GM18951 (cell line): ENCODE measurements around the gene GUCY2F.

Experiments
- POLR2A ChIP-seq: IDR thresholded peaks from 4 replicates; pipeline ENCODE4 v1.6.1; 2011; ENCODE audit warnings: mild to moderate bottlenecking; ENCODE audit not compliant: insufficient read length, insufficient read depth; ENCODE audit errors: extremely low read depth
- in situ Hi-C: fragments of 300-500 bp; cut with MboI; formaldehyde crosslinking; loops from one replicate; pipeline ENCODE4 v1.12.0; 2022; ENCODE audit warnings: low sequenced_read_pairs, mixed read lengths, inconsistent platforms; ENCODE audit not compliant: unreplicated experiment

Gene GUCY2F

DNA sequence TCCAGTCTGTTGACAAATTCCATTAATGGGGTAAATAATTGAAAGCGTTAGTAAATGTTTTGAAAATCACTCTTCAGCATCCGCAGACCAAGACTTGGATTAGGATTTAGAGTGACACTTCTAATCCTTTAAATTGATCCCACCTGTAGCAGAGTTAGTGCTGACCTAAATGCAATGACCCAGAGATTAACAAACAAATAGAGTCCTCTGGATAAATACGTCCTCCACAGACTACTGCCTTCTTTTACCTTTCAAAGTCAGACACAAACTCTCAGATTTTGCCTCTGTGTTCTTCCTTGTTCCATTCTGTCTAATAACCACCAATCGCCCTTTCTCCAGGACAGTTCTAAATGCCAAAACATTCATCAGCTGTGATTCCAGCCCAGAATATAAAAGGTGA is at the start of gene GUCY2F:
Gene GUCY2F (minus strand): TSS at position 101 of the 400 bp plus-strand sequence. CDS start 6,150 bp downstream, outside the sequence.
- in situ Hi-C loops: no loop called here

DNA sequence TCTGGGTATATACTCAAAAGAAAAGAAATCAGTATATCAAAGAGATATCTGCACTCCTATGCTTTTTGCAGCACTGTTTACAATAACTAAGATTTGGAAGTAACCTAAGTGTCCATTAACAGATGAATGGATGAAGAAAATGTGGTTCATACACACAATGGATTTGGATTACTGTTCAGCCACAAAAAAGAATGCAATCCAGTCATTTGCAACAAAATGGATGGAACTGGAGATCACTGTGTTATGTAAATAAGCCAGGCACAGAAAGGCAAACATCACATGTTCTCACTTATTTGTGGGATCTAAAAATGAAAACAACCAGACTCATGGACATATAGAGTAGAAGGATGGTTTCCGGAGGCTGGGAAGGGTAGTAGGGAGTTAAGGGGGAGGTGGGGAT is 37.1 kb upstream of the GUCY2F start:
- TF ChIP-seq POLR2A: no peak

More for the DNA sequence above, at the start of gene GUCY2F:
- no peak for TF ChIP-seq POLR2A

DNA sequence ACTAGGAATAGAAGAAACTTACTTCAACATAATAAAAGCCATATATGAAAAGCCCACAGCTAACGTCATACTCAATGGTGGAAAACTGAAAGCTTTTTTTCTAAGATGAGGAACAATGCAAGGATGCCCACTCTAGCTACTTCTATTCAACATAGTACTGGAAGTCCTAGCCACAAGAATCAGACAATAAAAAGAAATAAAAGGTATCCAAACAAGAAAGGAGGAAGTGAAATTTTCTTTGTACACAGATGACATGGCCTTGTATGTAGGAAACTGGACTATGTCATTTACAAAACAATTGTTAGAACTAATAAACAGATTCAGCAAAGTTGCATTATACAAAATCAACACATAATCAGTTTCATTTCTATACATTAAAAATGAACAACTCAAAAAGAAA is 29.2 kb upstream of the GUCY2F start:
- TF ChIP-seq POLR2A: no peak
- in situ Hi-C loops: no loop called here

More for the DNA sequence above, 37.1 kb upstream of the GUCY2F start:
- in situ Hi-C loops: no loop called here

DNA sequence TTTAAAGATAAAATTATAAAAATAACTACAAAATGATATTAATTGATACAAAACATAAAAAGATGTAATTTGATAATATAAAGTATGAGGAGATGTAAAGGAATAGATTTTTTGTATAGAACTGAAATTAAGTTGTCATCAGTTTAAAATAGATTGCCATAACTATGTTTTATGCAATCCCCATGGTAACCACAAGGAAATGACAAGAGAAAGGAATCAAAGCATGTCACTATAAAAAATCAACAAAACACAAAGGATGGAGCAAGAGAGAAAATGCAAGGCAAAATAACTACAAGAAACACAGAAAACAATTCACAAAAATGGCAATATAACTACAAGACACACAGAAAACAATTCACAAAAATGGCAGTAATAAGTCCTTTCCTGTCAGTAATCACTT is 27.0 kb upstream of the GUCY2F start:
- no peak for TF ChIP-seq POLR2A
- in situ Hi-C loops: no loop called here

DNA sequence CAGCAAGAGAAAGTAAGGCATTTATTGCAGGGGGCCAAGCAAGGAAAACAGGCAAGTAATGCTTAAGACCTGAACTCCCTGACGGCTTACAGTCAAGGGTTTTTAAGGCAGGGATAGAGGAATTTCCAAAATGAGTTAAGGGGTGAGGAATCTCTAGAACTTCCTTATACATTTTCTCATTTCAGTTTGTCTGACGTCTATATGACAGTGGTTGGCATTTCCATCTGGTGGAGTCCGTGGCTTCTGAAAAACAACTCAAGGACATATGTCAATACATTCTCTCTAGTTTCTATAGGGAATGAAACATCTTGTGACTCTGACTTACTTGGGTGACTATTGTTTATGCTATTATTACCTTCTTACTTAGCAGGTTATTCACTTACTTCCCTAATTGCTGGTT is 19.3 kb upstream of the GUCY2F start:
- no peak for TF ChIP-seq POLR2A
- in situ Hi-C loops: no loop called here

DNA sequence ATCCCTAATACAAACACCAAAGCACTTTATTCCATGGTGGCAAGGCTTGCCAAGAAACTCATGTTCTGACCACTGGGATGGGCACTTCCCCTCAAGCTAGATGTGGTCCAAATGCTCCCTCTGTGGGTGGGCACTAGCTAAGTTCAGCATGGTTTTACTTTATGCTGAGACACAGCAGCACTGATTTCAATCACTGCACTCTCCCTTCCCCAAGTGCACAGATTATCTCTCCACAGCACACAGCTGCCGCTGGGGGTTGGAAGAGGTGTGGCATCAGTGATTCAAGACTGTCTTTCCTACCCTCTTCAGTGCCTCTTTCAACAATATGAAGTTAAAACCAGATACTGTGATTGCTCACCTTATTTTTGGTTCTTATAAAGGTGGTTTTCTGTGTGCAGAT is 16.5 kb upstream of the GUCY2F start:
- in situ Hi-C loops: loop anchor here (10.0 kb wide), 1 partner anchor 386 kb away; no protein-coding TSS in a partner anchor
- no peak for TF ChIP-seq POLR2A

DNA sequence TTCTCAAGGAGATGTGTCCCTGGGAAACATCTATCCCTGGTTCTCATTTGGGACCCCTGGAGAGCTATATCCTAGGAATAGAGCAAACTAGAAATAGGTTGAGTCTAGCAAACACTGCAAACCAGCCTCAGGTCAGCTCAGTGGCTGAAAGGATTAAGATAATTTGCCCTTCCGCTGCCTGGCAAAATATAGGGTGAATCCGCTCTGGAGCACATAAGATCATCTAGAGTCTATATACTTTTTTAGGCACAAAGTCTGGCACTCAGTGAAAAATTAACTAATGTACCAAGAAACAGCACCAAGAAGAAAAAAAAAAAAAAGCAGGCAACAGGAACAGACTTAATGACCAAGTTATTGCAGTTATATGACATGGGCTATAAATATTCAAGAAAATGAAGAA is 7.3 kb upstream of the GUCY2F start:
- in situ Hi-C loops: no loop called here

DNA sequence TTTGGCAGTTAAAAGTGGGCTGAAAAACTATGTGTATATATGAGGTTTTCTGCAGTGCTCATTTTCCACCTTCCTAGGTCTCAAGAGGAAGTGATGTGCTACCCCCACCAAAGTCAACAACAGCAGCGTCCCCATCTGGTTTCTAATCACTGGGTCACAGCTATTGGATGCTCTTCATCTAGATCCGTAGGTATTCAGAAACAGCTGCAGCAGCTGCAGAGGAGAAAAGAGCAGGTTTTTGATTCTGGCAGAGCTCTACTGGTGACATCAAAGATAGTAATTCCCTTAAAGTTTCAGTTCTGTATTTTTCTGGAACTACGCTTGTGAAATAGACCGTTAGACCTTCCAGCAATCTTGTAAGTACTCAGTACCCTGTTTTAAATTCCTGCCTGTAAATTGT is 5.8 kb upstream of the GUCY2F start:
- in situ Hi-C loops: no loop called here
- no peak for TF ChIP-seq POLR2A

More for the DNA sequence above, 7.3 kb upstream of the GUCY2F start:
- TF ChIP-seq POLR2A: no peak

DNA sequence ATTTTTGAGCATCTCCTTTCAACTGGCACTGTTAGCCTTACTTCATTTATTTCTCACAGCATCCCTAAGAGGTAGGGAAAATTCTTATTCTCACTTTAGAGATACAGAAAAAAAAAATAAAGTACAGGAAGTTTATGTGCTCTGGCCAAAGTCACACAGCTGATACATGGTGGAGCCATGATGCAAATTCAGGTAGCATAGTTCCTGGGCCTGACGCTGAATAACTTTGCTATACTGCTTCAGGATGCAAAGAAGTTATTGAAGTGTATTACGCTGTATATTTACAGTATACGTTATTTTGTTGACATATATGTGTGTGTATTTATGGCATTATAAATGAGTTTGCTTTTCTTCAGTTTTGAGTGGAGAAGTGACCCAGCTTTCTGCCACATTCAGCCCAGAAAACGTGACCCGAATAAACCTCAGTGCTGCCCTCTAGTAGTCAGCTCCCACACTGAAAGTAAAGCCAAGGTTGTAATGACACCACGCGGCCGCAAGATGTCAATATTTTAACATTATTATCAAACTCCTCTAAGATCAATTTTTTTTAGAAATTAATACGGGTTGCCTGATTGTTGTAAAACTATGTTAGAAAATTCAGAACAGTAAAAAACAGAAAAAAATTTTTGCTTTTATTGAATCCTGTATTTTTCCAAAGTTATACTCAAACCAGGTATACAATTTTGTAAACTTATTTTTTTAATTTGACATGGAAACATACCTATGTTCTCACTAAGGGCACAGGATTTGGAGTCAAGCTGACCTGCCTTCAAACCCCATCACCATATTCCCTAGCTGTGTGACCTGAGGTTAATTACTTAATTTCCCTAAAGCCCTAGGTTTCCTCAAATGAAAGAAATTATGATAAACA is 3.8 kb upstream of the GUCY2F start:
- in situ Hi-C loops: no loop called here
- TF ChIP-seq POLR2A: no peak

DNA sequence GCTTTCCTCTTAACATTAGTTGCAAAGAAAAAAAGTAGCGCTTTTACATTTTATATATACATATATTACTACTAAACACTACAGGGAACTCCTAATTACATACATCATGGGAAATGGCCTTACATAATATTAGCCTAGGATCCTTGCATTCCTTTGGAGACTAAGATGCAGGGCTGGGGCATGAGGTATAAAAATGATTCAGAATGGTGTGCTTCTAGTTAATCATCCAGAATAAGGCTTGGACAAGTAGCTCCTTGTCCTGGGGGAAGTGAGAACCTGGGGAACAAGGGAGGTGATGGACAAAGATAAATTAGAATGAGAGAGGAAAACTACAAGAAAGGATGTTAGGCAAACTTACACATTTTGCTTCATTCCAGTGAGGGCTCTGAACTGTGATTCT is 3.0 kb upstream of the GUCY2F start:
- in situ Hi-C loops: no loop called here
- no peak for TF ChIP-seq POLR2A

DNA sequence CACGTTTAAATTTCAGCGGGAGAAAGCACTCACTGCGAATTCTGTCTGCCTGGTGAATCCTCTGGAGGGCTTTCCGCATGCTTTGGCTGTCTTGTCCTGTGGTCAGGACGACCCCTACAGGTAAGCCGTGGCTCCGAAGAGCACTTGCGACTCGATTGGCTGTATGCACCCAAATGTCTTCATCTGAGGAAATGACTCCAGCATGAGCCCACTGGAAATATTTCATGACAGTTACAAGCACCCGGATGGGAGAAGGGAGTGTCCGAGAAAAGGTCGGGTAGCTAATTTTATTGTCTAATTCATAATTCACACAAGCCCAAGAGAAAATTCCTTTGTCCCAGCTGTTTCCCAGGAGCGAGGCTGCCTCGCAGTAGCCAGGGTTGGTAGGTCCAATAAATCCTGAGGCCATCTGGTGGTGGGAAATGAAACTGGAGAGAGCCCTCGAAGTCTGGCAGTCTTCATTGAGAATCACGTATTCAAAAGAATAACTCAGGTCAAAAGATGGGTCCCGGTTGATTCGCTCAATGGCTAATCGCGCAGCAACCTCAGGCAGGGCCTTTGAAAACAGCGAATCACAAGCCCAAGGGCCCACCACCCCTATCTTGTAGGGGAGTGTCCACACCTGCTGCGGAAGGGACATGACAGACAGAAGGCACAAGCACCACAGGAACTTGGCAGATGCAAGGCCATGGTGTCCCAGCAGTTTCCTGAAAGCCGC is 6.6 kb downstream of the GUCY2F start:
- no peak for TF ChIP-seq POLR2A

DNA sequence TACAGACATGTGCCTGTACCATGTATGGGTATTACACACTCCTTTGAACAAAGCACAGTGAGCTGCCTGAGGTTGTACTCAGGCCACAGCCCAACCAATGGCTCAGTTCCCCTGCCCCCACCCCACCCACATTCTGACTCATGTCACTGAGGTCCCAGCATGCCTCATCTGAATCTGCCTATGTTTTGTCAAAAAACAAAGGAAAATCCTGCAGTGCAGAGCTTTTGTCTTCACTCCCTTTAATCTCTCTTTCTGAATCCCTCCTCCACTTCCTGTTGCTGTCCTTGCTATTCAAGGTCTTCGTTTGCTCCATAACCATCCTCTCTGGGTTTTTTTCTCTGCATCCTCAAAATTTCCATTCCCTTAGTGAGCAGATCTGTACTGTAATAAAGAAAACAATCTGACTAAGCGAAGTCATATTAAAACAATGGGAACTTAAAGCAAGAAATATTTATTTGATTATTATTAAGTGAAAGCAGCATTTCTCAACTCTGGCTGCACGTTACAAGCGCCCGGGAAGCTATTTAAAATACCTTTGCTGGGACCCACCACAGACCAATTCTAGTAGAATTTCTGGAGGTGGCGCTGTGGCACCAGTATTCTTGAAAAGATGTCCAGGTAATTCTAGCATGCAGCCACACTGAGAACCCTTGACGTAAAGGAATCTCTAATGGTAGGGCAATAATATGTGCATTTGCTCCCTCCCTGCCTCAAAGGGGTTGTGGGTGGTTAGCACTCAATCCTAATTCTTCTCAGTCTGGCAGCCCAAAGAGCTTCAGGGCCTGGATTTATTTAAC is 8.7 kb downstream of the GUCY2F start:
- in situ Hi-C loops: no loop called here
- TF ChIP-seq POLR2A: no peak

More for the DNA sequence above, 6.6 kb downstream of the GUCY2F start:
- in situ Hi-C loops: no loop called here

DNA sequence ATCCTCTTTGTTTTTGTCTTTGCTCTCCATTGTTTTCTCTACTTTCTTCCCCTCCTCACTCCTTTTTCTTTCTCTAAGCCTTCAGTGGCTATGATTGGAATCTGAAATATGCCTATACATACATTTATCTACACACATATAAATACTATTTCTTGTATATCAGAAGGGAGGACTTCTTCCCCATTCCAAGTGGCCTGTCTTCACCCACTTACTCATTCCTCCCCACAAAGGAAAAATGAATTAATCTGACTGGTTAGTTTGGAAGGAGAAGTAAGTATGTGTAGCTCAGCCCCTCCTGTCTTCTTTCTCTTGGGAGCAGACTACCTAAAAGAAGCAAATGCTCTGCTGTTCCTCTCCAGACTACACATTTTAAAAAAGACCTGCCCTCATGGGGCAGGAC is 17.7 kb downstream of the GUCY2F start:
- in situ Hi-C loops: no loop called here
- no peak for TF ChIP-seq POLR2A
